Adipocyte (in vitro differentiated cells): ENCODE results near the gene NEK6.

Source experiments
- DNase-seq: peaks from one replicate; pipeline ENCODE4 v3.0.0-alpha.2; 2015; ENCODE audit warnings: low read depth
- H3K27me3 ChIP-seq: replicated peaks from 2 replicates; pipeline ENCODE4 v1.7.0; 2013; ENCODE audit warnings: mild to moderate bottlenecking, low read length, moderate library complexity; ENCODE audit not compliant: control insufficient read depth, insufficient read depth
- H3K36me3 ChIP-seq: 2 replicates; pipeline ENCODE4 v1.7.0; 2013; ENCODE audit warnings: low read length, mild to moderate bottlenecking, moderate library complexity; ENCODE audit not compliant: control insufficient read depth, insufficient read depth, severe bottlenecking
- H3K4me1 ChIP-seq: 2 replicates; pipeline ENCODE4 v1.7.0; 2013; ENCODE audit warnings: mild to moderate bottlenecking, low read length, moderate library complexity; ENCODE audit not compliant: control insufficient read depth, insufficient read depth
- H3K4me3 ChIP-seq: 2 replicates; pipeline ENCODE4 v1.7.0; 2013; ENCODE audit warnings: mild to moderate bottlenecking, low read length, moderate library complexity
- H3K9ac ChIP-seq: 2 replicates; pipeline ENCODE4 v1.7.0; 2013; ENCODE audit warnings: mild to moderate bottlenecking, low read length, moderate library complexity
- H3K9me3 ChIP-seq: 2 replicates; pipeline ENCODE4 v1.7.0; 2013; ENCODE audit warnings: mild to moderate bottlenecking, low read length, moderate library complexity; ENCODE audit not compliant: control insufficient read depth

The NEK6 gene

DNA sequence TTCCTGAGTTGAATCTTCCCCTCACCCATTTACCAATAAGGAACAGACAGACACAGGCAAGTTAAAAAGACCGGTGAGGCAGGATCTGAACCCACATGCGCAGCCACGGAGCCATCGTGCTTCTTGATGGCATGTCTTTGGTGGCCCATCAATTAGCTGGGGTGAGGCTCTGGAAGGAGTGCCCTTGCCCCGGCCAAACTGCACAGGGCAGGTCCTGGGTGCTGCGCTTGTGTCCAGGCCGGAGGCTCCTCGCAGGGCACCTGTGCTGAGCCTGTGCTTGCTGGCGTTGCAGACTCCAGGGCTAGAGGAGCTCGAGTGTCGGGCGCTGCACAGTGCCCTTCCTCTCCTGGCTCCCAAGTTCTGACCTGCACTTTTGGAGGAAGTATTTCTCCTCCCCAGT is 91.1 kb downstream of the NEK6 start:
- Histone ChIP-seq H3K9me3 (no peaks in the 10 kb centered on the region), H3K27me3 (no peaks in the 10 kb centered on the region), H3K36me3 (peaks cover 96% of the 10 kb centered on the region), H3K4me1 (peaks cover 14% of the 10 kb centered on the region), H3K4me3 (no peak overlapping the region), H3K9ac (no peak overlapping the region)
- no peak for DNase-seq

DNA sequence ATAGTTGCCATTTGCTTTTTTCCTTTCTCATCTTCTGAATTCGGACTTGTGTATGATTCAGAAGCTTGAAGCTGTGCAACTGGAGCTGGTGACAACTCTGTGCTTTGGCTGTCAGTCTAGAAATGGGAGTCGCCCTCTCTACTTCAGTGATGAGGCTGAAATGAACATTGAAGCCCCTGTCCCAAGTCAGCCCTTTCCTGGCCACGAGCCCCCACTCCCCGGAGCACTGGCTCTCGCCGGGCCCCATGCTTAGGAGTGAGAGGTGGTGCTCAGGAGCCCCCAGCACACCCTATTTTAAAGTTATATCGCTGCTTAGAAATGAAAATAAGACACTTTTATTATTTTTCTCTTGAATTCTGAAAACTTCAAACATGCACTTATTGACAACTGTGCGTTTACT is 91.5 kb downstream of the NEK6 start:
- Histone ChIP-seq H3K9ac (no peak overlapping the region), H3K36me3 (peaks cover 92% of the 10 kb centered on the region), H3K4me3 (no peak overlapping the region), H3K9me3 (no peaks in the 10 kb centered on the region), H3K4me1 (peaks cover 18% of the 10 kb centered on the region), H3K27me3 (no peaks in the 10 kb centered on the region)
- no peak for DNase-seq

DNA sequence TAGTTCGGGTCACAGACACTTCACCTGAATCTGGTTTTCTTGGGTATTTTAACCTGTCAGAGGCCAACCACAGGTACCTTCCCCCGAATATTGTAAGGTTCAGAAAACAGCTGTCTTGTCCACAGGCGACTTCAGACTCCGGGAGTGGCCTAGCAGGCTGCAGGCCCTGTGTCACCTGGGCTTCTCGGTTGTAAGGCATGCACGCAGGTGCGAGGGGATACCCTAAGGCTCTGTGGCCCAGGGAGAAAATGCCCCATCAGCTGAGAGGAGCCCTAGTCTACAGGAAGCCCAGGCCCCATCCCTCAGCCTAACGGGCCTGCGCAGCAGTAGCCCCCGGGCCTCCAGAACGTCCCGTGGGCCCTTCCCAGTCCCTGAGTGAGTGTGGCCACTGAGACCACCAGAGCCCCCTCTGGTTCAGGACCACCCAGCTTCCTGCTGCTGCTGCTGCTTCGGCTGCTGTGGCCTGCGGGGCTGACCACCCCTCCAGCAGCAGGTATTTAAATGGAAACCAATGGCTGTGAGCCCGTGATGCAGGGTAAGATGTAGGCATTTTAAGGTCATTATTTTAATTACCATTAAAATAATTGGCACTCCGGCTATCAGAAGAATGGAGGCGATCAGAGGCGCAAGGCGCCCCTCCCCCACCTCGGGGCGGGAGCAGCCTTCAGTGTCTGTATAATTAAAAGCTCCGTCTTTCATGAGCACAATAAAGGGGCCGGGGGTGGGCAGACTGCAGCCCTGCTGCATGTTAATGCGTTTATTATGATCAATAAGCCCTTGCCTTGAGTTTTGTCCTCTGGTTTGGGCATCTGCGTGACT is 92.1 kb downstream of the NEK6 start:
- Histone ChIP-seq H3K9ac (no peak overlapping the region), H3K27me3 (no peaks in the 10 kb centered on the region), H3K9me3 (no peaks in the 10 kb centered on the region), H3K4me3 (no peak overlapping the region), H3K36me3 (peaks cover 86% of the 10 kb centered on the region), H3K4me1 (peaks cover 23% of the 10 kb centered on the region)
- DNase-seq: no peak

DNA sequence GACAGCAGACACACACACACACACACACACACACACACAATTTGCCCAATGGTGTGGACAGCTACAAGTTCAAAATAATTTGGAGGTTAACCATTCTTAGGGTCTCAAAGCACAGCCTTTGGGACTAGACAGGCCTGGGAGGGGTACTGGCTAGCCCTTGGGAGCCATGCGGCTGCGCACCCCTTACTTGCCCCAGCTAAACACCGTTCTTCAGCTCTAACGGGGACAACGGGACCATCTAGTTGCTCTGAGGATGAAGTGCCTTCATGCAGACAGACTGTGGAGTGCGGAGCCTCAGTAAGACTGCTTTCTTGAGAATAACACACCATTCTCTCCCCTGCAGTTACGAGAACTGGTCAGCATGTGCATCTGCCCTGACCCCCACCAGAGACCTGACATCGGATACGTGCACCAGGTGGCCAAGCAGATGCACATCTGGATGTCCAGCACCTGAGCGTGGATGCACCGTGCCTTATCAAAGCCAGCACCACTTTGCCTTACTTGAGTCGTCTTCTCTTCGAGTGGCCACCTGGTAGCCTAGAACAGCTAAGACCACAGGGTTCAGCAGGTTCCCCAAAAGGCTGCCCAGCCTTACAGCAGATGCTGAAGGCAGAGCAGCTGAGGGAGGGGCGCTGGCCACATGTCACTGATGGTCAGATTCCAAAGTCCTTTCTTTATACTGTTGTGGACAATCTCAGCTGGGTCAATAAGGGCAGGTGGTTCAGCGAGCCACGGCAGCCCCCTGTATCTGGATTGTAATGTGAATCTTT is 92.9 kb downstream of the NEK6 start:
- Histone ChIP-seq H3K9me3 (no peaks in the 10 kb centered on the region), H3K4me1 (peaks cover 23% of the 10 kb centered on the region), H3K9ac (no peak overlapping the region), H3K36me3 (peaks cover 81% of the 10 kb centered on the region), H3K27me3 (no peaks in the 10 kb centered on the region), H3K4me3 (no peak overlapping the region)
- DNase-seq: no peak

DNA sequence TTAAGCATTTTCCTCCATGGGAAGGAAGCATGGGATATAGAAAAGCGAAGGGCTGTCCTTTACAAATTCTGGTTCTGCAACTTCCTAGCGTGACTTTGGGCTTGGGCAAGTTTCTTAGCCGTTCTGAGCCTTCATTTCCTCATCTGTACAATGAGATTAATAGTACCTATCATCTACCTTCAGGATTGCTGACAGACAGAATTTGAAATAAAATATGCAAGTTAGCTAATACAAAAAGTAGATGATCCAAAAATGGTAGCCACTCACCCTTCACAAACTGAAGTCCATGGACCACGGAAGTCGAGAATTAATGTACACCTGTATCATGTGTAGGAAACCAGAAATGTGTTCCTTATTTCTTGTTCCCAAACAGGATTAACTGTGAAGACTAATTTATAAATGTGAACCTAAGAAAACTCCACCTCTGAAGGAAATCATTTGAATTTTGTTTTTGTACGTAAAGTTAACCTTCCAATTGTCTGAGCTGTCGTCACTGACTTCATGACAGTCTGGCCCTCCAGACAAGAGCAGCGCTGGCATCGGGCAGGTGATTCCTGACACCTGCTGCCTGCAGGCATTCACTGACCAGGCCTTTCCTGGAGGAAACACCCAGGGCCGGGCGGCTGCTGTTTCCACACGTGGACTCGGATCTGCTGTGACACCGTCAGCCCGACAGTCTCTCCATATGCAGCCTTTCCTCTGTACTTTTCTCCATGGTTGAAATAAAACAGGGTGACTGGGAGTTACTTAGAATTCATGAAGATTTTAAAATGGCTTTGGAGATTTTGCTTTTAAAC is 94.1 kb downstream of the NEK6 start:
- Histone ChIP-seq H3K36me3 (peaks cover 83% of the 10 kb centered on the region), H3K9me3 (no peaks in the 10 kb centered on the region), H3K4me1 (peaks cover 23% of the 10 kb centered on the region), H3K9ac (no peak overlapping the region), H3K27me3 (no peaks in the 10 kb centered on the region), H3K4me3 (no peak overlapping the region)
- DNase-seq: no peak

DNA sequence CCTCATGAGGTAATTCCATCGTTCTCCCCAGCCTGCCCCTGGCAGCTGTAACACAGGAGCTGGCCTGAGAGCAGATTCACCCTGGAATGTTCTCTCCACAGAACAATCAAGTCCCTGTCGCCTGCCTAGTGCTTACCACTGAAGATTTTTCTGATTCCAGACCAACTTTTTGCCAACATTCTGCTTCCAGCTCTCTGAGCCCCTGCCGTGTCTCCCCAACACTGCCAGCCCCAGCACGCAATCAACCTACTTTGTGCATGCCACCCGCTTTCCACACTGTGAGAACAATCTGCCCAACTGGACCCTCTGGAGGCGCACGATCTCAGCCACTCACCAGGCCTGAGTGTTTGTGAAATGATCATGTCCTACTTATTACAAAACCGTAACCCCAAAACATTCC is 94.9 kb downstream of the NEK6 start:
- Histone ChIP-seq H3K36me3 (peaks cover 75% of the 10 kb centered on the region), H3K4me3 (no peak overlapping the region), H3K9me3 (no peaks in the 10 kb centered on the region), H3K4me1 (peaks cover 23% of the 10 kb centered on the region), H3K9ac (no peak overlapping the region), H3K27me3 (no peaks in the 10 kb centered on the region)
- no peak for DNase-seq

DNA sequence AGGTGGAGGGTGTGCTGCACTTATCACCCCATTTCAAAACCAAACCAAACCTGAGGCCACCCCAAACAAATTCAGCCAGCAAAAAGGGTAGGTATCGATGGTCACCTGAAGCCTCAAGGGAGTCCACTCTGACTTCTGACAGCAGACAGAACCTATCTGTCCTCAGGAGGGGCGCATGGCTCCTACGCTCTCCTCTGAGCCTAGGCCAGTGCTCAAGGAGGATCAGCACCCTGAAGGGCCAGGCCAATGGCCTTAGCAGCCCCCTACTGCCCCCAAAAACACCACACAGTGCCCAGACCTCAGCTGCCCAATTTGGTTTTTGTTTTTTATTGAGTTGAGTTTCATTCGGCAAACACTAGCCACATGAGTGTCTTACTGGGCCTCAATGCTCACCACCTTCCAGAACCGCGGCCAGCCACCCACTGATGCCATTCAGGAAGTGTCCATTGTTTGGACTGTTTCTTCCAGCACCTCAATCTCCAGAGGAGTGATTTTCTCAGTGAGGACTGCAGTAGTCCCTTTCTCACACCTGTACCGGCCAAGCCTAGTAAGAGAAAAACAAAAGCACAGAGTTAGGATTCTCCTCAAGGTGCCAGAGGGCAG is 95.5 kb downstream of the NEK6 start:
- H3K36me3 ChIP-seq: peaks cover 69% of the 10 kb centered on the region
- peaks cover 23% of the 10 kb centered on the region for H3K4me1 ChIP-seq
- no peak overlapping the region for H3K4me3 ChIP-seq
- DNase-seq: no peak
- H3K27me3 ChIP-seq: no peaks in the 10 kb centered on the region
- no peak overlapping the region for H3K9ac ChIP-seq
- H3K9me3 ChIP-seq: no peaks in the 10 kb centered on the region

DNA sequence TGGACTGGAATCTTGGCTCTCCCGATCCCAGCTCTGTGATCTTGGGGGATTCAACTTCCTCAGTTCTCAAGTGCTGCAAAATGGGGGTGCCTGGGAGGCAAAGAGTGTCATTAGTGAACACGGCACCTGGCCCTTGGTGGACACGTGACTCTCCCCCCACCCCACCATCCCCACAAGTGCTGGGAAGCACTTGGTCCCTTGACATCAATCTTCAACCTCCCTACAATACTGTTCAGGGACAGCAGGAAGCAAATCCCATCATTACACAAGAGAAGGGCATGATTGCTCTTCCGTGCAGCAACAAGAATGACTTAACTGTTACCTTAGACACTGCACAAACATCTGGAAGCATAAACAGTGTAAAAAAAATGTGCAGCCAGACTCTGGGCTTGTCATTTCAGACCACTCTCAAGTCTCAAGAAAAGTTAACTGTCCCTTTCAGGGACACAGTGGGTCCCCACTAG is 96.1 kb downstream of the NEK6 start:
- Histone ChIP-seq H3K36me3 (peaks cover 63% of the 10 kb centered on the region), H3K4me3 (no peak overlapping the region), H3K27me3 (no peaks in the 10 kb centered on the region), H3K9ac (no peak overlapping the region), H3K9me3 (no peaks in the 10 kb centered on the region), H3K4me1 (peaks cover 23% of the 10 kb centered on the region)
- peak; percentile 28 for DNase-seq

DNA sequence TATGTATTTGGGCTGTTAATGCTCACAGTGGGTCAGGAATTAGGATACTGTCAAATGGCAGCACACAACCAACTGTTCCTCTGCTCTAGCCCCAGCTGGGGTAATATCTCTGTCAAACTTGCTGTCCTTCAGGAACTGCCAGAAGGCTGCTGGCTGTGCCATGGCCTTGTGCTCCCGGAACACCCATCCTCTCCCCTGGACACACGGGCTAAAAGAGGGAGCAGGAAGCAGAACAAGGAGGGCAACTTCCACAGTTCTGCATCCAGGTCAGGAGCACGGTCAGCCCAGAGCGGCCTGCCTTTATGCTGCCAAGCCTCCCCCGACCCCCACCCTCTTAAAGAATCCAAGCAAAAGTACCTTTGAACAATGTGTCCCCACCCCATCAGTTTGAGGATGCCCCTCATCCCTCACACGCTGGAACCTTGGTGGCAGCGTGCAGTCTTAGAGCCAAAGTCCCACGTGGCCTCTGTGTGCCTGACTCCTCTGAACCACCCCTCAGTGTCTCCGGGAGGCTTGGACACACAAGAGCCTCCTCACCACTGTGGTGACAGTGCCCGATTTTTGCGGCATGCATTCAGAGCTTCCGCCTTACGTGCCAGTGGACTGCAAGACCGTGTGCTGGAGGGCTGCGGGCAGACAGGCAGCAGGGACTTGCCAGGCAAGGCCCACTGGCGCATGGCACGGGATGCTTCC is 96.7 kb downstream of the NEK6 start:
- Histone ChIP-seq H3K9ac (no peak overlapping the region), H3K4me1 (peaks cover 23% of the 10 kb centered on the region), H3K4me3 (no peak overlapping the region), H3K9me3 (no peaks in the 10 kb centered on the region), H3K27me3 (no peaks in the 10 kb centered on the region), H3K36me3 (peaks cover 57% of the 10 kb centered on the region)
- DNase-seq: no peak

DNA sequence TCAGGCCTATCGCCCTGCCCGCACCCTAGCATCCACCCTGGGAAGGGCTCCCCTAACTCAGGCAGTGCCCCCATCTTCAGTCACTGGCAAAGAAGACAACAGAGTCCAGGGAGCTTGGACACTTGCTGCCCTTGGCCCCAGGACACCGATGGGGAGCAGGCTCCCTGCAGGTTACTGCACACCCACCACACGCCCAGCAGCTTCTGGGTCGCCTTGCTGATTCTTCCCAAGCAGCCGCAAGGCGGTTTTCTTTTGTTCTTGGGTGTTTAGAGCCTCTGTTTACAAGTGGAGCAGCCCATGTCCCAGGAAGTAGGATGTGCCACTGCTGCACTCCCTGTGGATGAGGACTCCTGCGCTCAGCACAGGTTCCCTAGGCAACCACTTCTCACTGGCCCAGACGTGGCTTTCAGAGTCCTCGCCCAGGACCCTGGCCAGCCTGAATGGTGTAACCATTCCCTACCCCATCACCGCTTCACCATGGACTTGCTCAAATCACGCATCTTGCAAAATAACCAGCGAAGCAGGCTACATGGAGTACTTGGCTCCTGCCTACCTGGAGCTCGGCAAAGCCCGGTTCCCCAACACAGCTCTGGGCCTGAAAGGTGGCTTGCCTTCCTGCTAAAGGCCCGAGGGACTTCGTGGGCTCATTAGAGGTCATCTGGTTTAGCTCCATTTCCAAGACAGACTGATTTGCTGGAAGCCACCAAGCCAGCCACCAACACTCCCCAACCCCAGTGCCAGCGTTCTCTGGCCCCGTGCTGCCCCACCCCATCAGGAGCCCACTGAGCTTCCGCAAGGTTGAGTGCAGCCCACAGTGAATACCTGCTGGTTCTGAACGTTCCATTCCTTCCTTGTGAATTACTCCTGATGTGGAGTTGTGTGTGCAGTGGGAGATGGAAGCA is 97.5 kb downstream of the NEK6 start:
- Histone ChIP-seq H3K36me3 (peaks cover 49% of the 10 kb centered on the region), H3K27me3 (no peaks in the 10 kb centered on the region), H3K4me1 (peaks cover 23% of the 10 kb centered on the region), H3K9me3 (no peaks in the 10 kb centered on the region), H3K9ac (no peak overlapping the region), H3K4me3 (no peak overlapping the region)
- no peak for DNase-seq
